NCI-H187 treated with DMSO at 0.1 percent for 48 hours (cell line): Measurements from ENCODE around the gene METTL26.

Source experiments
- DNase-seq: peaks from one replicate; lab custom pipeline; 2025; lab: John Stamatoyannopoulos, UW

Gene METTL26

DNA sequence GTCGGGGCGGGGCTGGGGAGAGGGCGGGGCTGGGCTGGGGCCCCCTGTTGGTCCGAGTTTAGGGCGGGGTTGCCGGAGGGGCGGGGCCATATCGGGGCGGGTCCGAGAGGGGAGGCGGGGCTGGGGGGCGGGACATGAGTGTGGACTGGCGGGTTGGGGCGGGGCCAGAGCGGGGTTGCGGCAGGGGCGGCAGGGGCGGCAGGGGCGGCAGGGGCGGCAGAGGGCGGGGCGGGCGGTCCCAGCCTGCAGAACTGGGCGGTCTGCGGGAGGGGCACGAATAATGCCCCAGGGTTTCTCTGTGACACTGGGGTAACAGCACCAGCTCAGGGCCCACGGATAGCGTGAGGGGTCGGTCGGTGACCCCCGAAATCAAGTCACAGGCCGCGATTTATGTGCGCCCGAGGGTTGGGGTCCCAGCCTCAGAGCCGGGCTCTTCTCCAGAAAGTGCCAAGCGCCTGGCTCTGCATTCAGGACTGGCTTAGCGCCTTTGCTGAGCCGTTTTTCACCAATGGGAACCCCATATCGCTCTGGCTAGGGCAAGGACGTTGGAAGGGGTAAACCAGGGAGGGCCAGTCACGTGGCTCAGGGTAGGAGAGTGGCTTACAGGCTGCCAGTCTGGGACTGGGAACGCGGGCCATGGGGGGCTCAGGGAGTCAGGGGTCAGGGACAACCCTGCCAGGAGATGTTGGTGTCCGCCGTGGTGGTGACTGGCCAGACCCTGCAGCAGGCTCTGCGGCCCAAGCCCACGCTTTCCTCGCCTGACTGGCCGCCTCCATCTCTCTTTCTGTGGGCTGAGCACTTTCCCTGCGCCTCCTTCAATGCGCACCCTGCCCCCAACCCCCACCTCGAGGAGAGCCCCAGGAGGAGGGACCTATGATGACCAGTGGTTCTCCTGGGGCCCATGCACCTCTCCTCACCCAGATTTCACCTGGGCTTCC is 1.2 kb upstream of the METTL26 start:
- DNase-seq, result peak; percentile 56

- no peak for DNase-seq
These were observed 416 bp downstream of the METTL26 start for GRCh38 chr16:635573-636205.

GRCh38 chr16:634996-635395 is 1.1 kb downstream of the METTL26 start:
- no peak for DNase-seq

DNA sequence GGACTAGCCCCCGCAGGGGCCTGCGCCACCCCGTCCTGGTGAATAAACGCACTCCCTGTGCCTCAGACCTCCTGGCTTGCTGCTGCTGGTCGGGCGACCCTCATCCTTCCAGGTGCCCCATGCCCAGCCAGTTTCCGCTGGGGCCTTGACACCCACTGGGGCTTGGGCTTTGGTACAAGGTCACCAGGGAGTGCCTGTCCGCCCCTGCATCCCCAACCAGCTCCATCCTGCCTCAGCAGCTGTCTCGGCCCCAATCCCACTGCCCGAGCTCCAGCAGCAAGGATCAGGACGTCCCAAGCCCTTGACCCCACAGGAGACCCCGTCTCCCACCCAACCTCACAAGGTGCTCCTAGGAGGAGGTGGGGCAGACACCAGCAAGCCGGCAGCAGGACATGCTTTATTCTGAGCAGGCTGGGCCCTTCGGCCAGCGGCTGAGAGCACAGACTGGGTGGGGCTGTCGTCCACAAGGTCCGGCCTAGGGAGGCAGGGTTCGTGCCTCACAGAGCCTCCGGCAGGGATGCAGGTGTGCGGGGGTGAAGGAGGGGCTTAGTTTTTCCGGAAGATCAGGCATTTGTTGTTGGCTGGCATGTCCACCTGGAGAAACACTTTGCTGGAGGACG is 1.9 kb downstream of the METTL26 start:
- no peak for DNase-seq

- no peak for DNase-seq
These were observed 2.6 kb downstream of the METTL26 start for GRCh38 chr16:633336-634050.

DNA sequence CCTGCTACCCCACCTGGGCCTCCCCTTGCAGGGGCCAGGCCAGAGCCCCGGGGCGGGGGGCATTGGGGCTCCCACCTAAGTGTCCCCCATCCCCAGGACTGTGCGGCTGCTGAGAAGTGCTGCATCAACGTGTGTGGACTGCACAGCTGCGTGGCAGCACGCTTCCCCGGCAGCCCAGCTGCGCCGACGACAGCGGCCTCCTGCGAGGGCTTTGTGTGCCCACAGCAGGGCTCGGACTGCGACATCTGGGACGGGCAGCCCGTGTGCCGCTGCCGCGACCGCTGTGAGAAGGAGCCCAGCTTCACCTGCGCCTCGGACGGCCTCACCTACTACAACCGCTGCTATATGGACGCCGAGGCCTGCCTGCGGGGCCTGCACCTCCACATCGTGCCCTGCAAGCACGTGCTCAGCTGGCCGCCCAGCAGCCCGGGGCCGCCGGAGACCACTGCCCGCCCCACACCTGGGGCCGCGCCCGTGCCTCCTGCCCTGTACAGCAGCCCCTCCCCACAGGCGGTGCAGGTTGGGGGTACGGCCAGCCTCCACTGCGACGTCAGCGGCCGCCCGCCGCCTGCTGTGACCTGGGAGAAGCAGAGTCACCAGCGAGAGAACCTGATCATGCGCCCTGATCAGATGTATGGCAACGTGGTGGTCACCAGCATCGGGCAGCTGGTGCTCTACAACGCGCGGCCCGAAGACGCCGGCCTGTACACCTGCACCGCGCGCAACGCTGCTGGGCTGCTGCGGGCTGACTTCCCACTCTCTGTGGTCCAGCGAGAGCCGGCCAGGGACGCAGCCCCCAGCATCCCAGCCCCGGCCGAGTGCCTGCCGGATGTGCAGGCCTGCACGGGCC is 3.4 kb downstream of the METTL26 start:
- no peak for DNase-seq

- DNase-seq, result no peak
These were observed 4.2 kb downstream of the METTL26 start for GRCh38 chr16:631808-632358.

DNA sequence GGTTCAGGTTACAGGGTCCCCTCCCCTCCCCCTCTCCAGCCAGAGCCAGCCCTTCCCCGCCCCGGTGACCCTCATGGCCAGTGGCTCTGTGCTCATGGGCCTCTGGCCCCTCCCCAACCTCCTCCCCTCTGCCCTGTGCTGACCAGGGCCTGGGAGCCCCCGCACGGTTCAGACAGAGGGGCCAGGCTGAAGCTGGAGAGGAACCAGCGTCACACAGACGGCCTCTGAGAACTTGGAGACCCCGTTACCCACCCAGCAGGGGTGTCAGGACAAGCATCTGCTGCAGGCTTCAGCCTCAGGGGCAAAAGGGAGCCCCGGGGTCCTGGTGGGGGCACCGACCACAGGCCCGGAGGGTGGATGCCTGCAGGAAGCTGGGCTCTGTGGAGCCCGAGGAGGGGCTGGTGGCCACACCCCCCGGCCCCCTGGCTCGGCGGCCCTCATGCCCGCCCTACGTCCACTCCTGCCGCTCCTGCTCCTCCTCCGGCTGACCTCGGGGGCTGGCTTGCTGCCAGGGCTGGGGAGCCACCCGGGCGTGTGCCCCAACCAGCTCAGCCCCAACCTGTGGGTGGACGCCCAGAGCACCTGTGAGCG is 5.2 kb downstream of the METTL26 start, which contains the start of gene WFIKKN1:
Gene WFIKKN1 (plus strand): TSS at position 171 of the 591 bp plus-strand sequence. CDS start 269 bp downstream, at position 440.
- DNase-seq, result no peak

GRCh38 chr16:630249-630814 is 5.8 kb downstream of the METTL26 start:
- no peak for DNase-seq

DNA sequence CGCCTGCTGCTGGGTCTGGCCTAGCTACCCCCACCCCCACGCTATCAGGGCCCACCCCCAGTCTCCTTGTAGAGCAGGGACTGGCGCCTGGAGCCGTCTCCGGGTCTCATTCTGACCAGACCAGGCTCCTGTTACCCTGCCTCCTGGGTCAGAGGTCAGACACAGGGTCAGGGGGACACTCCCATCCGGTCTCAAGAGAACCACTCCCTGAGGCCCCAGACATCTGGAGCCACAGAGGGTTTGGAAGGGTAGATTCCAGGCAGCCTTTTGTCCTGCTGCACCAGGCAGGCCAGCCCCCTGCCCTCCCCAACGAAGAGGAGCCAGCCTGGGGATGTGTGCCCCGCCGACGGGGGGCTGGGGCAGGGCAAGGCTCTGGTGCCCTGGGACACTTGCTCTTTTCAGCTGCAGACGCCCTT is 6.3 kb downstream of the METTL26 start:
- DNase-seq, result no peak

- no peak for DNase-seq
These were observed 6.8 kb downstream of the METTL26 start for GRCh38 chr16:629185-629832.

- DNase-seq, result no peak
These were observed 7.6 kb downstream of the METTL26 start for GRCh38 chr16:628321-629061.

DNA sequence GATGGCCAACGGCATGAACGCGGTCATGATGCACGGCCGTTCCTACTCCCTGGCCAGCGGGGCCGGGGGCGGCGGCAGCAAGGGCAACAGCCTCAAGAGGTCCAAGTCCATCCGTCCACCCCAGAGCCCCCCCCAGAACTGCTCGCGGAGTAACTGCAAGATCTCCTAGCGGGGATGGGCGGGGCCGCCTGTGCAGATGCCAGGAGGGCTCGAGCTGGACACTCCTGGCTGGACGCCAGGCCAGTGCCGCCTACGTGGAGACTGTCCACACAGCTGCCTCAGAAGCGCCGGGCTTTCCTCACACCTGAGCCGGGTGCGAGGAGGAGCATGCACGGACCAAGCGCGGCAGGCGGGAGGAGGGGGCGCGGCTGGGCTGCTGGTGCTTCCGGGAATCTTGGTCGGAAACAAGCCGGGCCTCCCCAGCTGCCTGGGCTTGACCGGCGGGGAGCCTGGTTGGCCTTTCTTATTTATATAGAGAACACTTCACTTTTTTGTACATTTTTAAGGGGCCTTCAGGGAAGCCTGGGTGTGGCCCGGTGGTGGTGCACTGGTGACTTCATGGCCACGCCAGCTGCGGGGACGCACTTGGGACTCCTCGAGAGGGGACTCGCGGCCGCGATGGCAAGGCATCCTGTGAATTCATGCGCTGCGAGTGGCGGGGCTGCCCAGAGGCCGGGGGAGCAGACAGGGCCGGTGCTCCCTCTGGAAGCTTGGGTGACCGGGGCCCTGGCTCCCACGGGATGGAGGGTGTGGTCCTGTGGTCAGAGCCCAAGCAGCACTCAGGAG is 8.5 kb downstream of the METTL26 start:
- no peak for DNase-seq

- no peak for DNase-seq
These were observed 9.2 kb downstream of the METTL26 start for GRCh38 chr16:626787-627453.

- DNase-seq, result no peak
These were observed 9.9 kb downstream of the METTL26 start for GRCh38 chr16:625977-626765.

DNA sequence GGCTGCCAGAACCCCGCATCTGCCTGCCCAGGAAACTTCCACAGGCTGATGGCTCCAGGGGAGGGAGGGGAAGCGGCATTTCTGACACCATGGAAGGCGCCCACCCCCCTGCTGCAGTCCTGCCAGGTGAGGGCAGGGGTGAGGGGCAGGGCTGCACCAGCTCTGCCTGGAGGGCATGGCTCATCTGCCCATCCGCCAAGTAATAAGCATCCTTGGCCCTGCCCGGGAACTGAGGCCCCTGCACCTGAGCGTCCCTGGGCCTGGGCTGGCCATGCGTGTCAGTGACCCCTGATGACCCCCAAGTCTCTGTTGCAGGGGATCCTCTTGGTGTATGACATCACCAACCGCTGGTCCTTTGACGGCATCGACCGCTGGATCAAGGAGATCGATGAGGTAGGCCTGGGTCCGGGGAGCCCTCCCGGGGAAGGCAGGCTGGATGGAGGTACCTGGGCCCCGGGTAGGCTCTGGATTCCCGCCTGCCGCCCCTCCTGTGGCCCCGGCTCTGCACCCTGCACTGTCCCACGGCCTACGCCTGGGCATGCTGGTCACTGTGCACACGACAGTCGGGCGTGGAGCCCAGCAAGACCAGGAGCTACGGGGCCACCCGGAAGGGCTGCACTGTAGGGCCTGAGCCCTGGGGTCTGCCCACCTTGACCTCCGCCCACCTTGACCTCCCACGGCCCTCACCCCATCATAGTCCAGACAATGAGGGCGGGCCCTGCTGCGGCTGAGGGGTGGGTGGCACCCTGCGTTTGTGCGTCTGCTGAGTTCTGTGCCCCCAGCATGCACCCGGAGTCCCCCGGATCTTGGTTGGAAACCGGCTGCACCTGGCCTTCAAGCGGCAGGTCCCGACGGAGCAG is 10.8 kb downstream of the METTL26 start:
- no peak for DNase-seq
